ENCODE results near the gene RNF207. TPM values are rescaled to one million over a fixed set of nuclear protein-coding genes. Genes with fewer than 3 reads are reported as not detected.

The RNF207 gene
- total RNA-seq, 1 donor from 2014 or later: 32.1 TPM

- no peak overlapping the region for H3K4me3 ChIP-seq (ENCODE audit: low read depth, low read length)
- TF ChIP-seq CTCF (conservative IDR thresholded peaks at IDR 0.05; ENCODE audit: low read depth, low read length): no peak
- no peak for DNase-seq (ENCODE audit: low read depth)
Observed at GRCh38 chr1:6174621-6175410, 31.1 kb upstream of the RNF207 start.

DNA sequence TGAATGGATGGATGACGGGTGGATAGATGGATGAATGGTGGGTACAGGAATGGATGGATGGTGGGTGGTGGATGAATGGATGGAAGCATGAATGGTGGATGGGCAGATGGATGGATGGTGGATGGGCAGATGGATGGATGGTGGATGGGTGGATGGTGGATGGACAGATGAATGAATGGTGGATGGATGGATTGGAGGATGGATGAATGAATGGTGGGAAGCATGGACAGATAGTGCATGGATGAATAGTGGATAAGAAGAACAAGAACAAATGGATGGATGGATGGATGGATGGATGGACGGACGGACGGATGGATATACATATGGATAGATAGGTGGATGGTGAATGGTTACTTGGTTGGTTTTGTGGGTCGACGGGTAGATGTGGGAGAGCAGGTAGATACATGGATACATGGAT is 30.5 kb upstream of the RNF207 start:
- DNase-seq (ENCODE audit: low read depth): no peak
- TF ChIP-seq CTCF (conservative IDR thresholded peaks at IDR 0.05; ENCODE audit: low read depth, low read length): no peak
- no peak overlapping the region for H3K4me3 ChIP-seq (ENCODE audit: low read depth, low read length)

GRCh38 chr1:6176779-6177178 is 29.1 kb upstream of the RNF207 start:
- DNase-seq (ENCODE audit: low read depth): no peak
- H3K4me3 ChIP-seq (ENCODE audit: low read depth, low read length): no peak overlapping the region
- TF ChIP-seq CTCF (conservative IDR thresholded peaks at IDR 0.05; ENCODE audit: low read depth, low read length): no peak

DNA sequence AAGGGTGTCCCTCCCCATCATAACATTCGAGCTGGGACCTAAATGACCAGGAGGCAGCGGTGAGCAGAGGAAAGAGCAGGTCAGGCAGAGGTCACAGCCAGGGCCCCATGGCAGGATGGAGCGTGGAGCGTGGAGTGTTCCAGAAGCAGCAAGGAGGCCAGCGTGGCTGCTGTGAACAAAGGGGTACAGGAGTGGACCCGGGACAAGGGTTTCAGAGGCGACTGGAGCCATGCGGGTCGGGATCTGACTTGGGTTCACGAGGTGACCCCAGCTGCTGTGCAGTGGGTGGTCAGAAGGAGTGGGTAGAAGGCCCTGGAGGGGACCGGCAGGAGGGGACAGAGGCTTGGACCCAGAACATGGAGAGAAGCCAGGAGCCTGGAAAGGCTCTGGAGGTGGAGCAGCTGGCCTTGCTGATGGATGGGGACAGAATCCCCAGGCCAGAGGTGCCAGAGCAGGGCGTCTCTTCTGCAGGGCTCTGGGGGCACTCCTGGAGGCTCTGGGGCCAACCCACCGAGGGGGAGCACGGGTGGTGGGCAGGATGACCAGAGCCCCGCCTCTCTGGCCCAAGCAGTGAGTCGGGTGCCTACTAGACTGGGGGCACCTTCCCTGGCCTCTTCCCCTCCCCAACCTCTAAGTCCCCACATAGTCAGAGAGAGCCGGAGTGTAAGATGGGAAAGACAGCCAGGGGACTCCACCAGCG is 28.1 kb upstream of the RNF207 start:
- DNase-seq (ENCODE audit: low read depth): no peak
- H3K4me3 ChIP-seq (ENCODE audit: low read depth, low read length): no peak overlapping the region
- TF ChIP-seq CTCF (conservative IDR thresholded peaks at IDR 0.05; ENCODE audit: low read depth, low read length): no peak

DNA sequence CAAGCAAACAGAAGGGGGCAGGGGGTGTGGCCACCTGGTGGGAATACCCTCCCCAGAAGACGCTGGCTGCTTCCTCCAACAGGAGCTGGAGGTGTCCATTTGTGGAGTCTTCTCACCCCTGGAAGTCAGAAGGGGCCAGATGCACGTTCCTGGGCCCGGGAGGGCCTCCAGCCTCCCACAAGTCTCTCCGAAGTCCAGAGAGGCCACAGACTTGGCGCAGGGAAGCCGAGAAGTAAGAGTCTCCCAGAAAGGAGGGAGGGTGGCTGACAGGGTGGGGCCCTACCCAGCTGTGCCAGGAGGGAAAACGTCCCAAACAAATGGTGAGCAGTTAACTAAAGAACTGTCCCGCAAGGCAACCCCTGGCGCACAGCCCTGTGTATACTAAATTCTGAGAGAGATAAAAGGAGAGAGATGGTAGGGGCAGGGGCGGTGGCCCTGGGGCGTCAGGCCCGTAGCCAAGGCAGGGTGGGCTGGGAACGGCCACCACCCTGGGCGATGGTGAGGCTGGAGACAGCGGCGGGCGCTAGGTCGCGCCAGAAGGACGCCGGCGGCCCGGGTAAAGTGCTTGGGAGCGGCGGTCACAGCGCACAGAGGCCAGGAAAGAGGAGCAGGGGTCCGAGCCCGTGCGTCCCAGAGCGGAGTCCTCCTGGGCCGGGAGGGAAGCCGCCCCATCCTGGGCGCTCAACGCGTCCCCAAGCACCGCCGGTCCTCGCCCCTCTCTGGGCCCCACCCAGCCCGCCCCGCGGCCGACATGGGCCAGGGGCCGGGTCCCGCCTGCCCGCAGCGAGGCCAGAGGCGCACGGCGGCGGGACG is 27.0 kb upstream of the RNF207 start:
- no peak overlapping the region for H3K4me3 ChIP-seq (ENCODE audit: low read depth, low read length)
- no peak for TF ChIP-seq CTCF (conservative IDR thresholded peaks at IDR 0.05; ENCODE audit: low read depth, low read length)
- DNase-seq (ENCODE audit: low read depth): no peak

DNA sequence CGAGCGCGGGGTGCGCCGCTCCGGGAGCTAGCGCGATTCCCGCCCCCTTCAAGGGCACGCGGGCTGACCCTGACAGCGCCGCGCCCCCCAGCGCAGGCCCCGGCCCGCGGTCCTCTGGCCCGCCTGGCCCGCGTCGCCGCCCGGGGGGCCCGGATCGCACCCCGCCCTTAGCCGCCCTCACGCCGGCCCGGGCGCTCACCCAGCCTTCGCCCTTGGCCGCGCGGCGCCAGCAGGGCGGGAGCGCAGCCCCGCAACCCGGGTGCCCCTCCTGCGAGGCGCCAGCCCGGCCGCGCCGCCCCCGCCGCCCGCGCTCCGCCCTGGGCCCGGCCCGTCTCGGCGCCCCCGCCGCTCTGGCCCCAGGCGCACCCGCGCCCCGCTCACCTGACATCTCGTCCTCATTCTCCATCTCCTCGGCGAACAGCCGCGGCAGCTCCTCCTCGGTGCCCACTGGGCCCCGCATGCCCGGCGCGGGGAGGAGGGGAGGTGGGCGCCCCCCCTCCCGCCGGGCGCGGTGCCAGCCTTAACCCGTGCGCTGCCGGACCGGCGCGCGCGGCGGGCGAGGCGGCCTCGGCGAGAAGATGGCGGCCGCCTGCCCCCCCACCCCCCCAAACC is 26.2 kb upstream of the RNF207 start:
- no peak for TF ChIP-seq CTCF (conservative IDR thresholded peaks at IDR 0.05; ENCODE audit: low read depth, low read length)
- H3K4me3 ChIP-seq (ENCODE audit: low read depth, low read length): no peak overlapping the region
- no peak for DNase-seq (ENCODE audit: low read depth)
